PC-3 (cell line): ENCODE results near the gene VIPAS39. TPM values are rescaled to one million over a fixed set of nuclear protein-coding genes. Genes with fewer than 3 reads are reported as not detected.
A peak's percentile ranks its signal among the peaks of the same experiment; 100 is the strongest.

Source experiments
- ATAC-seq: fragments of 200-7000 bp; cut with Tn5 transposase; 2 replicates; pipeline ENCODE4 v1.9.1; 2020; ENCODE audit warnings: mild to moderate bottlenecking, moderate library complexity
- BruUV-seq: library from RNA; stranded (reverse); fragments of 400-500 nt; replicated peaks from 2 replicates; lab custom pipeline; 2021; lab: Mats Ljungman, UMichigan
- CTCF ChIA-PET: fragments of 300-600 bp; sonication (Branson Sonifier 250); formaldehyde crosslinking; loops from one replicate; lab custom pipeline; 2022; ENCODE audit warnings: antibody characterized with exemption; lab: Charles Lee
- POLR2A ChIA-PET: fragments of 300-600 bp; sonication (Branson Sonifier 250); formaldehyde crosslinking; loops from one replicate; lab custom pipeline; 2022; ENCODE audit warnings: antibody characterized with exemption; ENCODE audit not compliant: unreplicated experiment; lab: Charles Lee
- DNase-seq: peaks from one replicate; pipeline ENCODE4 v3.0.0-alpha.2; 2015
- H2AFZ ChIP-seq: fragments of 300-600 bp; sonication (generic); 2 replicates; pipeline ENCODE4 v1.6.0; 2016; ENCODE audit warnings: antibody characterized with exemption, low read length
- H3F3A ChIP-seq: fragments of 300-600 bp; sonication (generic); one replicate; pipeline ENCODE4 v1.6.0; 2017; ENCODE audit warnings: antibody characterized with exemption, low read length, control low read depth, mild to moderate bottlenecking; ENCODE audit not compliant: unreplicated experiment
- H3K27ac ChIP-seq: fragments of 300-600 bp; sonication (generic); 2 replicates; pipeline ENCODE4 v1.5.1; 2016; ENCODE audit warnings: mild to moderate bottlenecking, low read length
- H3K27me3 ChIP-seq: fragments of 300-600 bp; sonication (generic); 2 replicates; pipeline ENCODE4 v1.6.1; 2016; ENCODE audit warnings: low read length, mixed read lengths
- H3K36me3 ChIP-seq: fragments of 300-600 bp; sonication (generic); 2 replicates; pipeline ENCODE4 v1.6.1; 2016; ENCODE audit warnings: low read depth, mixed run types, low read length, mixed read lengths
- H3K4me1 ChIP-seq: fragments of 300-600 bp; sonication (generic); 2 replicates; pipeline ENCODE4 v1.5.1; 2016; ENCODE audit warnings: low read length; ENCODE audit not compliant: insufficient read depth
- H3K4me2 ChIP-seq: fragments of 300-600 bp; sonication (generic); 2 replicates; pipeline ENCODE4 v1.6.0; 2016; ENCODE audit warnings: low read length
- H3K4me3 ChIP-seq: fragments of 300-600 bp; sonication (generic); 2 replicates; pipeline ENCODE4 v1.5.1; 2016; ENCODE audit warnings: mild to moderate bottlenecking, low read length, mixed read lengths
- H3K79me2 ChIP-seq: fragments of 300-600 bp; sonication (generic); 2 replicates; pipeline ENCODE4 v1.6.1; 2017; ENCODE audit warnings: low read length, mixed read lengths
- H3K9ac ChIP-seq: fragments of 300-600 bp; sonication (generic); 2 replicates; pipeline ENCODE4 v1.6.0; 2016; ENCODE audit warnings: mild to moderate bottlenecking, low read length
- H3K9me2 ChIP-seq: fragments of 300-600 bp; sonication (generic); replicated peaks from 2 replicates; pipeline ENCODE4 v1.6.1; 2016; ENCODE audit warnings: mixed run types, low read length, mixed read lengths
- H3K9me3 ChIP-seq: fragments of 300-600 bp; sonication (generic); 2 replicates; pipeline ENCODE4 v1.6.1; 2016; ENCODE audit warnings: low read length, mixed read lengths
- H4K20me1 ChIP-seq: fragments of 300-600 bp; sonication (generic); 2 replicates; pipeline ENCODE4 v1.6.1; 2016; ENCODE audit warnings: low read length, mixed read lengths
- EZH2 ChIP-seq: fragments of 300-600 bp; sonication (generic); IDR thresholded peaks from one replicate; pipeline ENCODE4 v1.6.1; 2017; ENCODE audit warnings: antibody characterized with exemption, mild to moderate bottlenecking, low read length; ENCODE audit not compliant: unreplicated experiment
- EZH2phosphoT487 ChIP-seq: fragments of 300-600 bp; sonication (generic); IDR thresholded peaks from 2 replicates; pipeline ENCODE4 v1.6.1; 2018; ENCODE audit warnings: mild to moderate bottlenecking, antibody characterized with exemption, low read length, borderline replicate concordance
- intact Hi-C: fragments of 100-400 bp; cut with micrococcal nuclease; formaldehyde crosslinking; loops from 2 replicates; pipeline ENCODE4 v1.9.0; 2023
- total RNA-seq: library from RNA; depleted of rRNA; stranded (reverse); fragments of >200 nt; gene quantifications from 2 replicates; pipeline ENCODE4 v1.2.3, GENCODE V29; 2014
- TF ChIP-seq, protein P1 (sequence below): fragments of 300-600 bp; sonication (generic); conservative IDR thresholded peaks from 2 replicates; pipeline ENCODE4 v1.5.1; 2017; ENCODE audit warnings: antibody characterized with exemption, low read depth, mild to moderate bottlenecking, low read length

Gene VIPAS39
- total RNA-seq, 1 experiment from 2014 or later, result 20.2 TPM

DNA sequence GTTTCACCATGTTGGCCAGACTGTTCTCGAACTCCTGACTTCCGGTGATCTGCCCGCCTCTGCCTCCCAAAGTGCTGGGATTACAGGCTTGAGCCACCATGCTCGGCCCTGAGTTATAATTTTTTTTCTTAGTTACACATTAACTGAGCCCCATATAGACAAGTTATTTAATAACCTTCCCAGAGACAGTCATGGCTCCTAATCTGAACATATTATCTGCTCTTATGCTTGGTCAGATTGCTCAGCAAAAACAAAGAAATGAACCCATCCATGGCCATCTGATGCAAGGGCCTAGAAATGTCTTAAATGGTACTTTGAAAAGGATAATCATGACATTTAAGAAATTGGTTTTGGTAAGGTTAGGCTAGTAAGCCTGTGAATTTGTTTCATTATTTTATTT is 67.2 kb downstream of the VIPAS39 start:
- H4K20me1 ChIP-seq, result no peaks in the 10 kb centered on the region
- H3K9ac ChIP-seq, result no peak overlapping the region
- H3K79me2 ChIP-seq, result no peaks in the 10 kb centered on the region
- TF ChIP-seq EZH2, result no peak
- TF ChIP-seq, protein P1, sequence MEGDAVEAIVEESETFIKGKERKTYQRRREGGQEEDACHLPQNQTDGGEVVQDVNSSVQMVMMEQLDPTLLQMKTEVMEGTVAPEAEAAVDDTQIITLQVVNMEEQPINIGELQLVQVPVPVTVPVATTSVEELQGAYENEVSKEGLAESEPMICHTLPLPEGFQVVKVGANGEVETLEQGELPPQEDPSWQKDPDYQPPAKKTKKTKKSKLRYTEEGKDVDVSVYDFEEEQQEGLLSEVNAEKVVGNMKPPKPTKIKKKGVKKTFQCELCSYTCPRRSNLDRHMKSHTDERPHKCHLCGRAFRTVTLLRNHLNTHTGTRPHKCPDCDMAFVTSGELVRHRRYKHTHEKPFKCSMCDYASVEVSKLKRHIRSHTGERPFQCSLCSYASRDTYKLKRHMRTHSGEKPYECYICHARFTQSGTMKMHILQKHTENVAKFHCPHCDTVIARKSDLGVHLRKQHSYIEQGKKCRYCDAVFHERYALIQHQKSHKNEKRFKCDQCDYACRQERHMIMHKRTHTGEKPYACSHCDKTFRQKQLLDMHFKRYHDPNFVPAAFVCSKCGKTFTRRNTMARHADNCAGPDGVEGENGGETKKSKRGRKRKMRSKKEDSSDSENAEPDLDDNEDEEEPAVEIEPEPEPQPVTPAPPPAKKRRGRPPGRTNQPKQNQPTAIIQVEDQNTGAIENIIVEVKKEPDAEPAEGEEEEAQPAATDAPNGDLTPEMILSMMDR, result no peak
- no peak for TF ChIP-seq EZH2phosphoT487
- no peak overlapping the region for H3K4me2 ChIP-seq
- H3K4me1 ChIP-seq, result no peaks in the 10 kb centered on the region
- BruUV-seq, result no TSS peak
- H3K4me3 ChIP-seq, result no peak overlapping the region
- no peaks in the 10 kb centered on the region for H3K9me3 ChIP-seq
- intact Hi-C loops, result no loop called here
- no peak overlapping the region for H3K27ac ChIP-seq
- no peak for ATAC-seq
- ChIA-PET CTCF (no interaction called here), POLR2A (no interaction called here)
- H3F3A ChIP-seq, result no peaks in the 10 kb centered on the region
- no peak for DNase-seq
- no peak overlapping the region for H2AFZ ChIP-seq
- no peaks in the 10 kb centered on the region for H3K9me2 ChIP-seq
- H3K27me3 ChIP-seq, result no peaks in the 10 kb centered on the region
- H3K36me3 ChIP-seq, result no peaks in the 10 kb centered on the region

DNA sequence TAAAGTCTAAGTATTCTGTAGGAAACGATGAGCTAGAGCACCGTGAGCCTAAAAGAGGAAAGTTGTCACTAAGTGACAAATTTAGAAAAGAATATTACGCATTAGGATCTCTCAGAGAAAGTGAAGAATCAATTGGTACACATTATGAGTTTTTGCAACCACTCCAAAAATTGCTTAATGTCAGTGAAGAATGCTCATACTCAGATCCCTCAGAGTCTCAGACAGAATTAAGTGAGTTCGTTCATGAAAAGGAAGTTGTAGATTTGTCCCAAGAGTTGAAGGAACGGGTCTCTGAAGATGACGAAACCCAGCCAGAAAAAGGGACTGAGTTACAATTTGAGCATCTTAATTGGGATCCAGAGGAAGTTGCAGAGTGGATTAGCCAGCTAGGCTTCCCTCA is 78.7 kb downstream of the VIPAS39 start:
- intact Hi-C loops, result no loop called here
- Histone ChIP-seq H4K20me1 (no peaks in the 10 kb centered on the region), H3K9me2 (no peaks in the 10 kb centered on the region), H2AFZ (no peak overlapping the region), H3K4me3 (no peak overlapping the region), H3K9me3 (no peaks in the 10 kb centered on the region), H3K79me2 (peaks cover 28% of the 10 kb centered on the region), H3K27me3 (no peaks in the 10 kb centered on the region), H3K9ac (no peak overlapping the region), H3K4me2 (no peak overlapping the region), H3K36me3 (no peaks in the 10 kb centered on the region), H3K4me1 (peaks cover 16% of the 10 kb centered on the region), H3F3A (no peaks in the 10 kb centered on the region), H3K27ac (no peak overlapping the region)
- no peak for ATAC-seq
- no TSS peak for BruUV-seq
- TF ChIP-seq, protein P1, result no peak
- no peak for TF ChIP-seq EZH2phosphoT487
- TF ChIP-seq EZH2, result no peak
- CTCF ChIA-PET, result no interaction called here
- POLR2A ChIA-PET, result interaction anchor here (0.6 kb wide), 1 partner anchor 29 kb away, joined by 3 read pairs; no protein-coding TSS in a partner anchor
- no peak for DNase-seq

DNA sequence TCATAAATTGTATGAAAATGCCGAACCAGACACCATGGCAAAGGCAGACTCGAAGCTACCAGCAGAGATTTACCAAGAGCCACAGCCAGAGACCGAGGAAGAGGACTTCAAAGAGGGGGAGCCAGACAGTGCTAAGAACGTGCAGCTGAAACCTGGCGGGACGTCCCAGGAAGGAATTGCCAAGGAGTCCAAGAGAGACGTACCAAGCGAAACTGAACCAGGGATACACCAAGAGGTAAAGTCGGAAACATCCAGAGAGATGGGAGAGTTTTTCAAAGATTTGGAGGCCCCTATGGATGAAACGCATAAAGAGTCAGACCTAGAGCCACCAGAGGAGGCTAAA is 79.9 kb downstream of the VIPAS39 start:
- Histone ChIP-seq H3F3A (no peaks in the 10 kb centered on the region), H3K79me2 (peaks cover 35% of the 10 kb centered on the region), H3K27me3 (no peaks in the 10 kb centered on the region), H2AFZ (peak overlapping the region; percentile 98), H3K27ac (no peak overlapping the region), H3K4me3 (peak overlapping the region; percentile 92), H3K9me3 (no peaks in the 10 kb centered on the region), H3K4me2 (peak overlapping the region; percentile 92), H4K20me1 (no peaks in the 10 kb centered on the region), H3K9me2 (no peaks in the 10 kb centered on the region), H3K4me1 (peaks cover 24% of the 10 kb centered on the region), H3K9ac (peak overlapping the region; percentile 86), H3K36me3 (no peaks in the 10 kb centered on the region)
- TF ChIP-seq EZH2phosphoT487 (no peak), EZH2 (no peak)
- TF ChIP-seq, protein P1, result no peak
- TSS peak; percentile 75 for BruUV-seq
- CTCF ChIA-PET, result interaction anchor here (0.6 to 1.3 kb wide), 2 partner anchors 62 to 164 kb away, joined by 3 to 4 read pairs; no protein-coding TSS in a partner anchor
- intact Hi-C loops, result loop anchor here (1.0 to 2.0 kb wide), 2 partner anchors 57 to 80 kb away; partner anchors contain the start of genes GSTZ1, POMT2 and VIPAS39
- DNase-seq, result no peak
- POLR2A ChIA-PET, result interaction anchor here (0.5 to 1.1 kb wide), 4 partner anchors 17 to 188 kb away, joined by 3 to 27 read pairs (median 4); partner anchors contain the start of gene GSTZ1
- peak; percentile 26 for ATAC-seq
